K562 (cell line): ENCODE results near the gene CEP43. TPM values are rescaled to one million over a fixed set of nuclear protein-coding genes. Genes with fewer than 3 reads are reported as not detected.

ENCODE experiments used
- ADNP ChIP-seq: fragments of 200-800 bp; sonication (Bioruptor generic); IDR thresholded peaks from 2 replicates; pipeline ENCODE4 v1.6.1; 2016; ENCODE audit warnings: missing genetic modification characterization, missing compliant biosample characterization
- BCLAF1 ChIP-seq, 2 experiments: fragments of 450-650 bp in 1 of 2; IDR thresholded peaks; 2 replicates each; pipeline ENCODE4 v1.6.1; 2011 to 2017; ENCODE audit warnings: low read depth in 2 of 2, antibody characterized with exemption in 1 of 2, borderline replicate concordance in 1 of 2, low read length in 1 of 2, mild to moderate bottlenecking in 1 of 2, mixed read lengths in 1 of 2; ENCODE audit not compliant: control insufficient read depth in 1 of 2
- CBX8 ChIP-seq: fragments of 200-600 bp; sonication (generic); IDR thresholded peaks from 2 replicates; pipeline ENCODE4 v1.6.1; 2012; ENCODE audit warnings: borderline replicate concordance, mixed run types, low read depth, mild to moderate bottlenecking, moderate library complexity, mixed read lengths, low read length, control low read depth, inconsistent platforms; ENCODE audit not compliant: poor library complexity, severe bottlenecking; ENCODE audit errors: extremely low read depth
- CEBPG ChIP-seq, 3 experiments: fragments of 200-800 bp in 1 of 3; sonication (Bioruptor generic) in 1 of 3; sonication (generic) in 1 of 3; formaldehyde crosslinking in 1 of 3; IDR thresholded peaks in 2 of 3; conservative IDR thresholded peaks in 1 of 3; 2 replicates each; pipeline versions ENCODE4 v1.6.1 to v1.8.0; 2016 to 2022; ENCODE audit warnings: missing compliant biosample characterization in 2 of 3, missing genetic modification characterization in 2 of 3, mild to moderate bottlenecking in 1 of 3, missing genetic modification reagents in 1 of 3
- EGR1 ChIP-seq: fragments of 450-650 bp; conservative IDR thresholded peaks from 2 replicates; pipeline ENCODE4 v1.6.1; 2017; ENCODE audit warnings: mild to moderate bottlenecking
- HDAC2 ChIP-seq: fragments of 450-650 bp; IDR thresholded peaks from 2 replicates; pipeline ENCODE4 v1.6.1; 2016; ENCODE audit warnings: mild to moderate bottlenecking
- ID3 ChIP-seq, 2 experiments: fragments of 250-450 bp in 1 of 2; fragments of 450-650 bp in 1 of 2; sonication (Bioruptor Pico) in 1 of 2; IDR thresholded peaks; 2 replicates each; pipeline versions ENCODE4 v1.6.1 to v1.8.0; 2016 to 2021; ENCODE audit warnings: mild to moderate bottlenecking in 2 of 2, moderate library complexity in 2 of 2, missing compliant biosample characterization in 1 of 2, missing genetic modification characterization in 1 of 2
- JUN ChIP-seq, 2 experiments: sonication (generic) in 1 of 2; formaldehyde crosslinking in 1 of 2; IDR thresholded peaks; 2 replicates each; pipeline versions ENCODE4 v1.6.1 to v1.8.0; 2012 to 2022; ENCODE audit warnings: borderline replicate concordance in 2 of 2, mild to moderate bottlenecking in 2 of 2, improper control_type of control experiment in 1 of 2, low read depth in 1 of 2, low read length in 1 of 2, missing genetic modification reagents in 1 of 2
- KDM5B ChIP-seq: fragments of 200-600 bp; sonication (generic); IDR thresholded peaks from 2 replicates; pipeline ENCODE4 v1.6.1; 2012; ENCODE audit warnings: low read depth, mild to moderate bottlenecking, moderate library complexity, low read length, control low read depth, inconsistent platforms; ENCODE audit not compliant: insufficient replicate concordance
- MNT ChIP-seq, 2 experiments: fragments of 450-650 bp; conservative IDR thresholded peaks; 2 replicates each; pipeline ENCODE4 v1.6.1; 2017; ENCODE audit warnings: mild to moderate bottlenecking in 2 of 2, moderate library complexity in 2 of 2
- NFIX ChIP-seq: fragments of 250-450 bp; sonication (Bioruptor Pico); IDR thresholded peaks from 2 replicates; pipeline ENCODE4 v1.4.0; 2020; ENCODE audit warnings: low read depth, mild to moderate bottlenecking, moderate library complexity
- SRSF9 ChIP-seq: fragments of 200-400 bp; formaldehyde crosslinking; IDR thresholded peaks from 2 replicates; pipeline ENCODE4 v1.6.1; 2017; ENCODE audit warnings: low read depth, low read length, borderline replicate concordance
- ZNF589 ChIP-seq: fragments of 200-800 bp; sonication (Bioruptor generic); IDR thresholded peaks from 2 replicates; pipeline ENCODE4 v1.6.1; 2016; ENCODE audit warnings: low read depth, missing genetic modification characterization, missing compliant biosample characterization
- ZNF592 ChIP-seq: fragments of 450-650 bp; IDR thresholded peaks from 2 replicates; pipeline ENCODE4 v1.6.1; 2017; ENCODE audit warnings: antibody characterized with exemption, mild to moderate bottlenecking
- polyA plus RNA-seq, 8 experiments: library from polyadenylated mRNA; depleted of rRNA in 4 of 8; stranded (reverse) in 5 of 8; unstranded in 3 of 8; fragments of >200 nt; fragmentation: Nextera tagmentation in 2 of 8; fragmentation: Illumina TruSeq in 1 of 8; extraction: Ambion mirVana in 2 of 8; extraction: Trizol in 1 of 8; gene quantifications; 2 replicates each; pipeline versions ENCODE4 v1.2.1 to v1.2.3, GENCODE V29; 2011 to 2014; ENCODE audit warnings: inconsistent platforms in 1 of 8, missing spikeins in 1 of 8
- total RNA-seq, 7 experiments: library from RNA; depleted of rRNA in 6 of 7; stranded (reverse); fragments of >200 nt in 6 of 7; fragmentation: Illumina TruSeq in 2 of 7; extraction: Trizol in 2 of 7; gene quantifications; 2 replicates each; pipeline versions ENCODE4 v1.2.1 to v1.2.3, GENCODE V29; 2011 to 2021; ENCODE audit warnings: low replicate concordance in 1 of 7

CEP43 gene
- total and polyA plus RNA-seq, 9 of the 15 experiments (the other 6 are each of a cell fraction or from before 2014, with no cell fraction given), result 15.2 to 55.7 (median 47.4) TPM

- peak; percentile 76 for TF ChIP-seq NFIX (CRISPR knock-in tag)
- no peak for TF ChIP-seq ZNF589
- no peak for TF ChIP-seq KDM5B
- no peak for TF ChIP-seq MNT (conservative IDR thresholded peaks at IDR 0.05)
- TF ChIP-seq HDAC2, result no peak
- TF ChIP-seq CBX8, result no peak
- no peak for TF ChIP-seq ID3 (CRISPR knock-in tag; IDR thresholded peaks at IDR 0.05)
- TF ChIP-seq ID3 (tag; IDR thresholded peaks at IDR 0.05), result no peak
- no peak for TF ChIP-seq BCLAF1 (IDR thresholded peaks at IDR 0.05; ENCODE audit: borderline replicate concordance in 1 of 2, control insufficient read depth in 1 of 2, low read depth in 2 of 2, low read length in 1 of 2)
- no peak for TF ChIP-seq CEBPG (CRISPR knock-in tag; IDR thresholded peaks at IDR 0.05)
- no peak for TF ChIP-seq CEBPG (tag; conservative IDR thresholded peaks at IDR 0.05 in 1 of 2, IDR thresholded peaks at IDR 0.05 in 1 of 2)
- no peak for TF ChIP-seq ADNP
- TF ChIP-seq ZNF592, result no peak
- TF ChIP-seq EGR1, result peak; percentile 63
- TF ChIP-seq JUN (IDR thresholded peaks at IDR 0.05; ENCODE audit: borderline replicate concordance, low read depth, low read length), result no peak
- no peak for TF ChIP-seq JUN (CRISPR knock-in tag; IDR thresholded peaks at IDR 0.05; ENCODE audit: borderline replicate concordance)
- no peak for TF ChIP-seq SRSF9
These were observed 6.4 kb downstream of the CEP43 start (continued) for GRCh38 chr6:167005350-167006159.
